Measurements from ENCODE around the gene OSBPL1A.

OSBPL1A gene

DNA sequence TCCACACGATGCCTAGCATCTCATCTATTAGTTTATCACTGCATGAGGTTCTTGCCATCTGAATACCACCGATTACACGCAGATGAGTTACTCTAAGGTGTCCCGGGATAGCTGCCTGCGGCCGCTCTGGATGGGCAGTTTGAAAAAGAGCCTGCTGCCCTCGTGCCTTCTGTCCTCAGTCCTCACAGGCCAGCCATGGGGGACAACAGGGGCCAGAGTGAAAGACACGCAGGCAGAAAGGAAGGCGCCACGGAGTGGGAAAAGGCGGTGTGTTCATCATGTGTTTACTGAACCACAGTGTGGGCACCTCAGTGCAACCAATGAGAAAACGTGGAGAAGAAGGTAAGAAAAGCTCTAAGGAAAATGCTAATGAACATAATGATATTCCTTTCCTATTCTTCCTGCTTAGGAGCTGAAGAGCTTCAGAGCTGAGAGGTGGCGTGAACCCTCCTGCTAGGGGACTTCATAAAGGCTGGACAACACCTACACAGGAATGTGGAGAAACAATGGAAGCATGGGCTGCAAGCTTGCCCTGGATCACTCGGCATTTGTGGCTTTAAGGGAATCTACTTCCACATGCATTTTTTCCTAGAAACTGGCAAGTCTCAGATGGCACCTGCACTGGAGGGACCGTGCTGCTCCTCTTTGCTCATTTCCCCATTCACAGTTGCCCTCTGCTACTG, 207.8 kb downstream of the OSBPL1A start:
- Mint-ChIP-seq H3K36me3 (ENCODE audit: low read depth) (no peaks in the 10 kb centered on the region), H3K27ac (no peak overlapping the region), H3K4me3 (no peak overlapping the region), H3K27me3 (no peaks in the 10 kb centered on the region), H3K4me1 (ENCODE audit: low read depth) (no peaks in the 10 kb centered on the region), H3K9me3 (no peaks in the 10 kb centered on the region)

DNA sequence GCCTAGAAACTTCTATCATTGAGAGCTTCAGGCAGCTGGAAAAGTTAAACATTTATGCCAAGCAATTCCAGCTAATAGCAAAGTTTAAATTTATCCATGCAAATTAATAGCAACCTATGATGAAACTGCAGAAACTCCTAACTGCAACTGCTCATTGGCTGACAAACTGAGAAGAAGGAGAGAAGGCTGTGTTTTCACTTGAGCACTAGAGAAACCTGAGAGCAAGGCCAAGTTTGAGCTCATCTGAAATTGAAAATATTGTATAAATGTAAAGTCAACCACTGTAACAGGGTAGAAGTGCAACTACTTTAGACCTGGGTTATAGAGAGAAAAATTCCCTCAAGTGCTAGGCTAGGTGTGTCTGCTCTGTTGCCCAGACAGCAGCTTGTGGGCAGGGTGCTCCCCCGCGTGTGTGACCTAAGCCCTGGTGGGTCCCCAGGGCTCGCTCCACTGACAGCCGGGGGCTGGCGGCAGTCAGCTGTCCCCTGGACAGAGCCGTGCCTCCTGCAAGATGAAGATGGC, 208.6 kb downstream of the OSBPL1A start:
- Mint-ChIP-seq H3K4me3 (no peak overlapping the region), H3K27me3 (no peaks in the 10 kb centered on the region), H3K4me1 (ENCODE audit: low read depth) (no peaks in the 10 kb centered on the region), H3K27ac (no peak overlapping the region), H3K36me3 (ENCODE audit: low read depth) (no peaks in the 10 kb centered on the region), H3K9me3 (no peaks in the 10 kb centered on the region)

DNA sequence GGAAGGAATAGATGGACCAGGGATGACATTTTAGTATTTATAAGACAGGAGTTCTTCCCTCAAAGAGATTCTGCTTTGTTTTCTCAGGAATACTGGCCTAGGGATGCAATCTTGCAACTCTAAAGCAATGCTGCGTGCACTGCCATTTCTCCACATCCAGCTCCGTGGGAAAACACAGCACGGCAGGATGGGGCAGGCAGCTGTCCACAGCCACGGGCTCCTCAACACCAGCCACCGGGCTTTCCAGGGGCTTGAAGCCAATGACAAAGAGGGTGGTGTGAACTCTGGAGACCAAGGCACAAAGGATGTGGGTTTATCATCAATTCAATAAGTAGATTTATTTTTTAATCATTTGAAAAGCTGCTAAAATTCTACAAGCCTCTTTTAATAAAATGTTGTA, 209.5 kb downstream of the OSBPL1A start:
- no peaks in the 10 kb centered on the region for H3K27me3 Mint-ChIP-seq
- H3K4me1 Mint-ChIP-seq (ENCODE audit: low read depth), result no peaks in the 10 kb centered on the region
- H3K9me3 Mint-ChIP-seq, result no peaks in the 10 kb centered on the region
- H3K27ac Mint-ChIP-seq, result no peak overlapping the region
- no peaks in the 10 kb centered on the region for H3K36me3 Mint-ChIP-seq (ENCODE audit: low read depth)
- no peak overlapping the region for H3K4me3 Mint-ChIP-seq

DNA sequence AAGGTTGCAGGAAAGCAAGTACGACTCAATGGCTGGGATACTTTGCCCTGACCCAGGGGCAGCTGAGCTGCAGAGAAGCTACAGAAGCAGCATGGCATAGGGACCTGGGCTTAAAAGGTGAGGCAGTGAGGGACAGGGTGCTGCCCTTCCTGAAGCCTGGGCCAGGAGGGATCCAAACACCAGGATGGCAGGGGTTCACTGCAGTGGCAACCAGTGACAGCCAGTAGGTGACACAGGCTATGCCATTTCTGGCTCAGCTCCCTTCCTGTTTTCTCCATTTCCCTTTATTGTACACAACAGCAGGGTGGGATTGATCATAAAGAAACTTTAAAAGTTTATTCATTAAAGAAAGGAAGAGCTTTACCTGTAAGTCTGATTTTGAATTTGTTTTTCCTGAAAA, 209.9 kb downstream of the OSBPL1A start:
- Mint-ChIP-seq H3K36me3 (ENCODE audit: low read depth) (no peaks in the 10 kb centered on the region), H3K27ac (no peak overlapping the region), H3K4me3 (no peak overlapping the region), H3K4me1 (ENCODE audit: low read depth) (no peaks in the 10 kb centered on the region), H3K9me3 (no peaks in the 10 kb centered on the region), H3K27me3 (no peaks in the 10 kb centered on the region)

DNA sequence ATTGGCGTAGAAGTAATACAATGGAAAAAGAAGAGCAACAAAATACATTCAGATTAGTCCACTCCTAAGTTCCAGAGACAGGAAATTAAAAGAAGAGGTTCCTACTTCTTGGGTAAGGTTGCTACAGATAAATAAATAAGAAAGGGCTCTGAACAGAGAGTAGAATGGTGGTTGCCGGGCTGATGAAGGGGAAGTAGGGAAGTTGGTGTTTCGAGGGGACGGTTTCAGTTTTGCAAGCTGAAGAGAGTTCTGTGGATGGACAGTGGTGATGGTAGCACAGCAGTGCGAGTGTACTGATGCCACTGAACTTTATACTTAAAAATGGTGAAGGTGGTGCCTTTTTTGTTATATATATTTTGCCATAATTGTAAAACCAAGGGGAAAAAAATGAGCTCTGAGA, 210.6 kb downstream of the OSBPL1A start:
- no peaks in the 10 kb centered on the region for H3K9me3 Mint-ChIP-seq
- no peak overlapping the region for H3K27ac Mint-ChIP-seq
- H3K36me3 Mint-ChIP-seq (ENCODE audit: low read depth), result no peaks in the 10 kb centered on the region
- no peaks in the 10 kb centered on the region for H3K27me3 Mint-ChIP-seq
- H3K4me1 Mint-ChIP-seq (ENCODE audit: low read depth), result no peaks in the 10 kb centered on the region
- H3K4me3 Mint-ChIP-seq, result no peak overlapping the region

DNA sequence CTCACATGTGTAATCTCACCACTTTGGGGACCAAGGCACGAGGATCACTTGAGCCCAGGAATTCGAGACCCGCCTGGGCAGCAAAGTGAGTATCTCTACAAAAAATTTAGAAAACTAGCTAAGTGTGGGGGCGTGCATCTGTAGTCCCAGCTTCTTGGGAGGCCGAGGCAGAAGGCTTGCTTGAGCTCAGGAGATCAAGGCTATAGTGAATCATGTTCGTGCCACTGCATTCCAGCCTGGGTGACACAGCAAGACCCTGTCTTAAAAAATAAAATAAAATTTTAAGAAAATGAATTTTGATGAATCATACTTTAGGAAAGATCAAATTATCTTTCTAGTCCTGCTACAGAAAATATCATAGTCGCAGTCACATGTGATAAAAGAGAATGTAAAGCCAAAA, 211.8 kb downstream of the OSBPL1A start:
- H3K9me3 Mint-ChIP-seq, result no peaks in the 10 kb centered on the region
- no peaks in the 10 kb centered on the region for H3K36me3 Mint-ChIP-seq (ENCODE audit: low read depth)
- no peak overlapping the region for H3K4me3 Mint-ChIP-seq
- H3K27me3 Mint-ChIP-seq, result no peaks in the 10 kb centered on the region
- H3K27ac Mint-ChIP-seq, result no peak overlapping the region
- H3K4me1 Mint-ChIP-seq (ENCODE audit: low read depth), result no peaks in the 10 kb centered on the region

DNA sequence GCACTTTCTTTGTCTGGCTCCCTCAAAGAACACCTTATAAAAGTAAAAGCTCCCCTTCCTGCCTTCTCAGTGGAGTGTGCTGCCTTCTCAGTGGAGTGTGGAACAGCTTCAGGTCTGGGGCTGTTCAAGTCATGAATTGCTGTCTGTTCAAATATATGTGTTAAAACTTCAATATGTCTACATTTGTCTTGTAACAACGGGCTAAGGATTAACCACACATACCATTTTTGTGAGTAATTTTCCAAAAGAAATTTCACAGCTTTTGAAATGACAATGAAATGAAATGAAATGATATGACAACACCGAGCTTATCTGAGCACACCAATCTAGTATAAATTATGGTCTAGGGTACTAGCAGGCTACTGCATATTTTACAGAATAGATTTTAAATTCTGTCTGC, 215.8 kb downstream of the OSBPL1A start:
- Mint-ChIP-seq H3K9me3 (no peaks in the 10 kb centered on the region), H3K27me3 (no peaks in the 10 kb centered on the region), H3K4me3 (no peak overlapping the region), H3K4me1 (ENCODE audit: low read depth) (peaks cover 7% of the 10 kb centered on the region), H3K27ac (no peak overlapping the region), H3K36me3 (ENCODE audit: low read depth) (no peaks in the 10 kb centered on the region)

DNA sequence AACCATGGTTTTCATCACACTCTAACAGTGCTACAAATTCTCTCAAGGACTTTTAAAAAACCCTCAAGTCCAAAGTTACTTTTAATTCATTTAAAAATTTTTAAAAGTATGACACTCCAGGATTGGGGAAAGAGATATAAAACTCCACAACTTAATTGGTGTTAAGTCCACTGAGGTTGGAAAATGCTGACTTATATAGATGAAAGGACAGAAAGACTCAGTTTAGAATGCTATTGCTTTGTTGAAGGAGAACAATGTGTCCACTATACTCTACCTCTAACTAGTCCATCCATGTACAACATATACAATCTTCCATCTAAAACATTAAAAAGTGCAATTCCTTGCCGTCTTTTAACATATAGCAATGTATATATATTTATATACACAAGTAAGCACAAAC, 217.6 kb downstream of the OSBPL1A start:
- H3K27me3 Mint-ChIP-seq, result no peaks in the 10 kb centered on the region
- peaks cover 11% of the 10 kb centered on the region for H3K4me1 Mint-ChIP-seq (ENCODE audit: low read depth)
- no peak overlapping the region for H3K4me3 Mint-ChIP-seq
- no peaks in the 10 kb centered on the region for H3K9me3 Mint-ChIP-seq
- no peak overlapping the region for H3K27ac Mint-ChIP-seq
- H3K36me3 Mint-ChIP-seq (ENCODE audit: low read depth), result no peaks in the 10 kb centered on the region

DNA sequence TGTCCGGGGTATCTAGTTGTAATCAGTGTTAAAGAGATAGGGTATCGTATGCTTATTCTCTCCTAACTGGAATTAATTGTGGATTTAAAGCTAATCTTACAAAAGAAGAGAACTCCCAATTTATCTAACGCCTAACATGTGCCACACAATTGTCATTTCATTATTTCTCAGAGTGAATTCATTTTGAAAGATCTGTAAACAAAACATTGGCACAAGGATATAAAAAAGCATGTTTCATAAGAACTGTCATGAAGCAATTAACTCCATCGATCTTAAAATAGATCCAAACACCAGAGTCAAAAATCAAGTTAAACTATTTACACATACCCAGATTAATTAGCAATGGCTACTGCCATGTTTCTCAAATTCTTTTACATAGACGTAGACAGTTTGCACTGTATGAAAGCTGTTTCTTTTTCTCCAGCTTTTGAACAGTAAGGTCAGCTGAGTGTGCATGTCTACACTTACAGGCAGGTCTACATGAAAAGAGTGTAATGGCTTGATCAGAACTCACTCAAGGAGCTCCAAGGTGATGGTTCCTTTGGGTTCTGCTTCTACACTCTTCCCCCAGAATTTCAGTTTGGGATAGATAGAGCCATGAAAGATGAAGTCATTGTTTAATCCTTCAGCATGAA, 220.0 kb downstream of the OSBPL1A start:
- no peaks in the 10 kb centered on the region for H3K27me3 Mint-ChIP-seq
- H3K4me3 Mint-ChIP-seq, result no peak overlapping the region
- H3K4me1 Mint-ChIP-seq (ENCODE audit: low read depth), result peaks cover 11% of the 10 kb centered on the region
- no peaks in the 10 kb centered on the region for H3K36me3 Mint-ChIP-seq (ENCODE audit: low read depth)
- H3K27ac Mint-ChIP-seq, result no peak overlapping the region
- H3K9me3 Mint-ChIP-seq, result no peaks in the 10 kb centered on the region

DNA sequence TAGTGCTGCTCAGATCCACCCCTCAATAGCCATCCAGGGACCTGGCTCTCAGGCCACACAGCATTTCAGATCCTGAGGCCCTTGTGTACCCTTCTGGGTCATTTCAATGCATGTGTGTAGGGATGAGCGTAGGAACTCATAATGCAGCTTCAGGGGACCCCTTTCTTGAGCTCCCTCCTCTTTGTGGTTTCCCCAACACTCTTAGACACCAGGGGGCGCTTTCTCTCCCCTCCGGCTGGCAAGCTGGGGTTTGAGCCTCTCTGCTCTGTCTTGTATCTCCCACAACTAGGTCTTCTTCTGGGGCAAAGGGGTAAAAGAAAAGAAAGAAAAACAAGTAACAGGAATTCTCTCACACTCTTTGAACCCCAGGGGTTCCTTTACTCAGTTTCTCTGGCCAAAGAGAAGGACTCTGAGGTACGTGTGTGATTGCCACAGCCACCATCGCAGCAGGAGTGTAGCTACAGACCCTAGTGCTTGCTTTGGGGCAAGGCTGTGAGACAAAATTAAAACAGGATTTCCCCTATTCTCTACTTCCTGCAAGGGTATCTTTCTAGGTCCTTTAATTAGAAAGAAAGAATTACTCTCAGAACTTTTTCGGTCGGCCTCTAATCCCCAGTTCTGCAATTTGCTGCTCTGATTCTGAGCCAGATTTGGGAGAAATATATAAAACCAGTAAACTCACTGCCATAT, 220.8 kb downstream of the OSBPL1A start:
- H3K4me3 Mint-ChIP-seq, result no peak overlapping the region
- no peaks in the 10 kb centered on the region for H3K27me3 Mint-ChIP-seq
- H3K4me1 Mint-ChIP-seq (ENCODE audit: low read depth), result peaks cover 11% of the 10 kb centered on the region
- H3K27ac Mint-ChIP-seq, result no peak overlapping the region
- no peaks in the 10 kb centered on the region for H3K36me3 Mint-ChIP-seq (ENCODE audit: low read depth)
- no peaks in the 10 kb centered on the region for H3K9me3 Mint-ChIP-seq

DNA sequence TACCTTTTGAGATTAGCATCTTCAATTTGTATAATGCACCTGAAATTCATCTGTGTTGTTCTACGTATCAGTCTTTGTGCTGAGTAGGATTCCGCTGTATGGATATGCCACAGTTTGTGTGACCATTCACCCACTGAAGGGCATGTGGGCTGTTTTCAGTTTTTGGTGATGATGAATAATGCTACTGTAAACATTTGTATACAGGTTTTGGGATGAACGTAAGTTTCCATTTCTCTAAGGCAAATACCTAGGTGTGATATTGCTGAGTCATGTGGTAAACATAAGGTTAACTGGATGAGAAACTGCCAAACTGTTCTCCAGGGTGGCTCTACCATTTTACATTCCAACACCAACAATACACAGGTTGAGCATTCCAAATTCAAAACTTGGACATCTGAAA, 223.6 kb downstream of the OSBPL1A start:
- H3K27me3 Mint-ChIP-seq, result no peaks in the 10 kb centered on the region
- H3K9me3 Mint-ChIP-seq, result no peaks in the 10 kb centered on the region
- H3K4me1 Mint-ChIP-seq (ENCODE audit: low read depth), result peaks cover 11% of the 10 kb centered on the region
- H3K36me3 Mint-ChIP-seq (ENCODE audit: low read depth), result no peaks in the 10 kb centered on the region
- H3K4me3 Mint-ChIP-seq, result no peak overlapping the region
- H3K27ac Mint-ChIP-seq, result peak overlapping the region; percentile 5

DNA sequence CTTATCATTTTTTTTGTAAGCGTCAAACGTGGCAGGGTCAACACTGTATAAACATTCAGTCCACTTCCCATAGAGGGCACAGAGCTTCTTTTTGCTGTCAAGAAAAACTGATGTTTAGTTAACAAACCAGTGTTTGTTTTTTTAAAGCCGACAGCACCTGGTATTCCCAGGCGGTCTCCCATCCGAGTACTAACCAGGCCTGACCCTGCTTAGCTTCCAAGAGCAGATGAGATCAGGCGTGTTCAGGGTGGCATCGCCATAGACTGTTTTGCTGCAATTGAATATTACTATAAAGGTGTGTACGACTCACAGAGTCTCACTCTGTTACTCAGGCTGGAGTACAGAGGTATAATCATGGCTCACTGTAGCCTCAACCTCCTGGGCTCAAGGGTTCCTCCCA, 227.3 kb downstream of the OSBPL1A start:
- no peaks in the 10 kb centered on the region for H3K36me3 Mint-ChIP-seq (ENCODE audit: low read depth)
- no peaks in the 10 kb centered on the region for H3K9me3 Mint-ChIP-seq
- H3K27ac Mint-ChIP-seq, result no peak overlapping the region
- no peaks in the 10 kb centered on the region for H3K4me1 Mint-ChIP-seq (ENCODE audit: low read depth)
- H3K27me3 Mint-ChIP-seq, result no peaks in the 10 kb centered on the region
- H3K4me3 Mint-ChIP-seq, result no peak overlapping the region

DNA sequence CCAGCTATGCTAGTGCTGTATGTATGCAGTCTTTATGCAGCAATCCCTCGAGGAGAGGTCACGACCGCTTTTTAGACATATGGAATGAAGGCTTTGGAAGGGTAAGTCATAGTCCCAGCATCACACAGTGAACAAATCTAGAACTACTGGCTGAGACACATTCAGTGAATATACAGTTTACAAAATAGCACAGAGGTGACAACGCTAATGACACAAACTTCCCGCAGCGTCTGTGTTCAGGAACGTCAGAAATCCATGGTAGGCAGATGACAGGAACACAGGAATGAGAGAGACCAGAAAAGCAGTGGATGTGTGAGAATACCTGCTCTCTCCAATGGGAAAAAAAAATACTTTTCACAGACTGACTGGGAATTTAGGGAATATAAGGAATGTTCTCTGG, 229.1 kb downstream of the OSBPL1A start:
- Mint-ChIP-seq H3K27me3 (no peaks in the 10 kb centered on the region), H3K4me3 (no peak overlapping the region), H3K4me1 (ENCODE audit: low read depth) (no peaks in the 10 kb centered on the region), H3K27ac (no peak overlapping the region), H3K36me3 (ENCODE audit: low read depth) (no peaks in the 10 kb centered on the region), H3K9me3 (no peaks in the 10 kb centered on the region)

DNA sequence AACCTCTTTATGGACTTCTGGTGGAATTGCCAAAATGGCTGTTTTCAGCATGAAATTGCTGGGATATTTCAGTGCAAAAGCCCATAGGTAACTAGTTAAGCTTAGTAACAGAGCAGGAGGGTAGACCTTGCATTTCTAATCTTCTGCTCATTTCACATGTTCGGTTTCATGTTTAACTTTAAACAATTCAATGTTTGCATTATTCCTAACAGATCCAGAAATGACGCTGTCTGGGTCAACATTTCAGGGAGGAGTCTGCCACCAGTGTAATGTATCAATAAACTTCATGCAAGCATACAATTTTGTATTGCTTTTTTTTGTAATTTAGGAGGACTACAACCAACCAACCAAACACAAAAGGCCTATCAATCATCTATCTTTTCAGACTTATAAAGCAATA, 236.3 kb downstream of the OSBPL1A start:
- Mint-ChIP-seq H3K27ac (no peak overlapping the region), H3K9me3 (no peaks in the 10 kb centered on the region), H3K4me3 (no peak overlapping the region), H3K4me1 (ENCODE audit: low read depth) (no peaks in the 10 kb centered on the region), H3K27me3 (no peaks in the 10 kb centered on the region), H3K36me3 (ENCODE audit: low read depth) (no peaks in the 10 kb centered on the region)

DNA sequence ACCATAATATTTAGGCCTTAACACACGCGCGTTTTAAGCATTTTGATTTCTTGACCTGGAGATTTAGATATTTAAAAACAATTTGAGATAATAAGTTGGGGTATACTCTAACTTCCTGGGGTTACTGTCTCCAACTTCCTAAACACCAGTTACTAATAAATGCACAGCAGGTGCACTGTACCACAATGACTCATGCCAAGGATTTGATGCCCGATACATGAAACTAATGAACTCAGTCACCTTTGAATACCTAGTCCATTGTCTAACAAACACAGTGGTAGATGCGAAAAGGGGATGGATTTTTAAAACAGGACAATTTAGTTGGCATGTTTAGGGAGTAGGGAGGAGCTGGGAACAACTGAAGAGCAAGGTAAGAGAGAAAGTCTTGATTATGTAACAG, 237.5 kb downstream of the OSBPL1A start:
- Mint-ChIP-seq H3K4me1 (ENCODE audit: low read depth) (no peaks in the 10 kb centered on the region), H3K9me3 (no peaks in the 10 kb centered on the region), H3K4me3 (no peak overlapping the region), H3K27ac (no peak overlapping the region), H3K27me3 (no peaks in the 10 kb centered on the region), H3K36me3 (ENCODE audit: low read depth) (no peaks in the 10 kb centered on the region)

Data from stimulated activated naive CD8-positive, alpha-beta T cell treated with anti-CD3 and anti-CD28 coated beads, Interleukin-15, Interleukin-2, amounts not matched to agents 100 ng/mL and 50 ng/mL, for 24 hours (primary cell).